ENCODE results near the gene PCSK6.

PCSK6 gene

DNA sequence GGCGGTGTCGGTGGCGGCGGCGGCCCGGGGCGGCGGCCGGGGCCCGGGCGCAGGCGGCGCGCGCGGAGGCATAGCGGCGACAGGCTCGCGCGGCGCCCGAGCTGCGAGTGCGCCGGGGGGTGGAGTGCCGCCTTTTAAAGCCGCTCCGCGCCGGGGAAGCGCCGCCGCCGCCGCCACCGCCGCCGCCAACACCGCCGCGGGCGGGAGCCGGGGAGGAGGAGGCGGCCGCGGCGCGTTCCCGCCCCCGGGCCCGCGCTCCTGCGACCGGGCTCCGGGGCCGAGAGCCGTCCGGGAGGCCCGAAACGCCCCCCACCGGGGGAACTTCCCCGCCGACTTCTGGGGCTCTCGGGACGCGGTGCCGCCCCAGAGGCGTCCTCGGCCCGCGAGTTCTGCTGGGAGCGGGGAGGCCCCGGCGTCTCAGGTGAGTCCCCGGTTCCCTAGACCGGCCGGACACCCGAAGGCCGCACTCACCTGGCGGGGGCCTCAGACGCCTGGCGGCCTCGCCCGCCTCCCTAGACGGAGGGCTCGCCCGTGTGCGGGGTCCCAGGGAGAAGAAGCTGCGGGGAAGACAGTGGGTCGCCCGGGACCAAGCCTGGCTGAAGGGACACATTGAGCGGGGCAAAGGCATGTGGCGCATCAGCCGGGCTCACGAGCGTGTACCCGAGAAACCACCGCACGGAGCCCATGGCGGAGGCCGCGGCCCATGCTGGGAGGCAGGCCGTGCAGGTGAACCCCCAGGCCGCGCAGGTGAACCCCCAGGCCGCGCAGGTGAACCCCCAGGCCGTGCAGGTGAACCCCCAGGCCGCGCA is at the start of gene PCSK6:
PCSK6 (minus strand) TSS at position 109 of the 809 bp plus-strand sequence; CDS start at position 72, 37 bp downstream.
- DNase-seq: peak; percentile 24 to 31

DNA sequence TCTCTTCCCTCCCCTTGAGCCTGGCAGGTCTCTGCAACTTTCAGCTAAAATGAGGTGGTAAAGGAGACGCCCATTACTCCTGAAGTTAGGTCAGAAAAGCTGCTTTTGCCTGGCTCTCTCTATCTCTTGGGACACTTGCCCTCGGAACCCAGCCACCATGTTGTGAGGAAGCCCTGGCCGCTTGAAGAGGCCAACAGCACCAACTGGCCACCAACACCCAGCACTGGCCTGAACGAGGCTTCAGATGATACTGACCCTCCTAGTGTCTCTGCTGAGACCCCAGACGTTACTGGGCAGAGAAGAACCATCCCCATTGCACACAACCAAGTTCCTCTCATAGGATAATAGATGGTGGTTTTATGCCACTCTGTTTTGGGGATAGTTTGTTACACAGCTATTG is 49.5 kb upstream of the PCSK6 start:
- DNase-seq: no peak

DNA sequence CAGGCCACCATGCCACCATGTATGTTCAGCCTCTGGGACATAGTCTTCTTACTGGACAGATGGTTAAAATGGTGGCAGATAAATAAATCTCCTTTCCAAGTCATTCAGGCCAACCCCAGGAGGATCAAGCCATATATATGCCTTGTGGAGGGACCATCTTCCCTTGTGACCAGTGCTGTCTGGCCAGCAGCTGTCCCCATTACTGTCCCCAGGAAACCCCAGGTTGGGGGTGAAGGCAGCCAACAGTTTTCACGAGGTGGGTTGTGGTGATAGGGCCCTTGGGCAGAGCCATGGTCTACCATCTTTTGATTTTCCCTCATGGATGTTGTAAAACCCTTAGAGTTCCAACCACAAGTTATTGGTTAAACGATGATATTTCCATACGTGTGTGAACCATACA is 48.7 kb upstream of the PCSK6 start:
- no peak for DNase-seq

DNA sequence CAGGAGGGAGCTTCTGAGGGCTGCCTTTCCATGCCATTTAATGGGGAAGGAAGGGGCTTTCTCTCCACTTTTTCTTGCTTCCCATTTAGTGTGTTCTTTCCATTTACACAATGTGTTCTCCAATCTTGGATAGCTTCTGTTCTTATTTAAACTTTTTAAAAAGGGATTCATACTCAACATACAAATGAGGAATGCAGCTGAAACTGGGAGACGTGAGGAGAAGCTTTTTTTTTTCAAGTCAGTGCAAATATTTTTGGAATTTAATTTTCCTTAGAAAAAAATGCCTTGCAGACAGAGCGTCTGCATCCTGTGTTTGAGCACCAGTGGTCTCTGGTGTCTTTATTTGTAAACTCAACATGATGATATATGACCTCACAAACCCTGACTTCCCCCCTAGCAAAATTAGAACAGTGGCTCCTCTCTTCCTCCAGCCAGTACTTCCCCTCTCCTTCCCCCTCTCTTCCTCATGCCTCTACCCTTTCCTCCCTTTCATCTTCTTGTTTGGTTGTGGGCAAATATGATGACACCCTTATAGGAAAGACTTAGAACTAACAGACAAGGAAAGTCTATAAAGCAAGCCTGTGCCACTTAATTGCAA is 48.1 kb upstream of the PCSK6 start:
- no peak for DNase-seq

DNA sequence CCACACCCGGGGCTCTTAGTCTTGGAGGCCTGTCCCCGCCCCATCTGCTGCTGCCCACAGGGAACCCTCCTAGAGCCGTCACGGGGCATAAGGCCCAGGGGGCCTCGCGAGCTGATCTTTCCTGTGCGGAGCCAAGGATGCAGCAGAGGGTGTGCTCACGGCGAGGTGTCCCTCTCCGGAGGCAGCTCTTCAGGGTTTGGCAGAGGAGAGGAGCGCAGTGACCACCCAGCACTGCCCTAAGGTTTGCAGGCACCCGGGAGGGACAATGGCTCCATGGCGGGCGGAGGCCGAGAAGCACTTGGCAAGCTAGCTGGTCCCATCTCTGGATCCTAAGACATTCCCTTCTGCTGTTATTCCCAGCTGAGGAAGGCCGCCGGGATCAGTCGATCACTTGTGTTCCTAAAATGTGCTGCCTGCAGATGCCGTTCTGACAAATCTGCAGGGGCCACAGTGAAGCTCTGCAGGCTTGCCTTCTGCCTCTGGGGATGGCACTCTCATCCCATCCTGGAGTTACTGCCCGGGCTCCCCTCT is 47.4 kb upstream of the PCSK6 start:
- no peak for DNase-seq

DNA sequence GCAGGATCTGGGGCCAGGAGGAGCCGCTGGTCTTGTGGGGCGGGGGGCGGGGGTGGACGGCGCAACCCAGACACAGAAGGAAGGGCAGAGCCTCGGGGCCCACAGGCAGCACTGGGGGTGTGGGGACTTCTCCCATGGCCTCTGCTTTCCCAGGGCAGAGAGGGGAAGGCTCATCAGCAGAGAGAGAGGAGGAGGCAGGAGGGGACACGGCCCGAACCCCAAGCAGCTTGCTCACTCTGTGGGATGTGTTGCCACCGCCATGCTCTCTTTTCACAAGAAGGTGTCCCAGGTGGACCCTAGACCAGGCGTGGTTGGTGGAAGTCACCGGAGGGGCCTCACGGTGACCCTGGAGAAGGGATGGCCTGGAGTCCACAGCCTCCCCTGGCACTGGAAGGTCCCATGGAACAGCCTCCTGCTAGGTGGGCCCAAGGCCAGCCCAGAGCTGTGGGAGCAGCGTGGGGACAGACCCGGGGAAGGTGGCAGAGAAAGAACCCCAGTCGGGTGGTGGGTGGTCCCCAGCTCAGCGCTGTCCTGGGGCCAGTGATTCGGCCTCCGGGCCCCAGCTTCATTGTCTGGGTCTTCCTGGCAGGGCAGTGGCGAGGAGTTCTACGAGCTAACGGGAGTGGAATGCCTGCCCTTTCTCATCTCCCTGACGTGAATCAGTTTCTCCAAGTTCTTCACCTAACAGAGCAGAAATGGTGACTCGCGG is 46.8 kb upstream of the PCSK6 start:
- DNase-seq: no peak

DNA sequence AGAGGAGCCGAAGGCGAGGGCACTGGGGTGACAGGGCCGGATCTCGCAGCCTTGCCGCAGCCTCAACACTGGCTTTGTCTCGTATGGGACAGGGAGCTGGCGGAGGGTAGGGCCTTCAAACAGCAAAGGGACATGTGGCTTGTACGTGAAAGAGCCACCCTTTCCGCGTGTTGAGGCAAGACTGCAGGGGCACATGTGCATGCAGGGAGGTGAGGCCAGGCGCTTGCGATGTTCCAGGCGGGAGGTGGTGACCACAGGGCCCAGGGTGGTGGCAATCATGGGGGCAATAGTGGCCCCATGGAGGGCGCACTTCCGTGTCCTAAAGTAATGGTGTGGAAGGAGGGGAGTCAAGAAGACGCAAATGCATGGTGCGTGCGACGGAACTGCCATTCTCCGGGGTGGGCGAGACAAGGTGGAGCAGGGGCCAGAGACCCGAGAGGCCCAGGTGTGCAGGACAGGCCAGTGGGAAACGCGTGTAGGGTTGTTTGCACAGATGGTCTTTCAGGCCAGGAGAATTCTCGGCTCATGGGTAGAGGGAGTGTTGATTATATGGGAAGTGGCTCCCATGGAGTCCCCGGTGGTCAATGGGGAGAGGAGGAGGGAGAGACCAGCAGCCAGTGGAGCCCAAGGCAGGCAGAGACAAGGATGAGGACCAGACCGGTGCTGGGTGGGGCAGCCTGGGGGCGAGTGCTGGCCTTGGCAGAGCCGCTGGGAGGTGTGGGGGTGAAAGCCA is 45.8 kb upstream of the PCSK6 start:
- no peak for DNase-seq

DNA sequence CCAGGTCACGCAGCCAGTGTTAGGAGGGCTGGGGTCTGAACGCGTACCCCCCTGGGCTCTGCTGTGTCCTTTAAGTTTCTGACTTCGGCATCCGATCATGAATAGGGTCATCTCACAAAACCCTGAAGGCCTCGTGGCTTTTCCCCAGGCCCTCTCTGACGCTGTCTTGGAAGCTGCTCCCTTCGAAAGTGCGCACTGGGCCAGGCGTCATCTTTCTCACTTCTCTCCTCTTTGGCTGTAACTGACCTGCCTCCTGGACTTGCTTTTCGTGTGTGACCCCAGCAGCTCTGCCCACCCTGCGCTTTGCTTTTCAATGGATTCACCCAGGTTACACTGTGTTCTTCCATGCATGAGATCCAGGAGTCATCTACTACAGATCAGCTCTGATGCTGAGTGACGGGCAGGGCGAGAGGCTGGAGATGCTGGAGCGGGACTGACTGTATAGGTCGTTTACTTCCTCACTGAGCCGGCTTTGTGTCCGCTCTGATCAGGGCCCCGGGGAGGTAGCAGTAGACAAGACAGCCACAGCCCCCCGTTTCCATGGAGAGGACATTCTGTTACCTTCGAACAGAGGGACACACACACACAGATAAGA is 45.0 kb upstream of the PCSK6 start:
- DNase-seq: no peak

DNA sequence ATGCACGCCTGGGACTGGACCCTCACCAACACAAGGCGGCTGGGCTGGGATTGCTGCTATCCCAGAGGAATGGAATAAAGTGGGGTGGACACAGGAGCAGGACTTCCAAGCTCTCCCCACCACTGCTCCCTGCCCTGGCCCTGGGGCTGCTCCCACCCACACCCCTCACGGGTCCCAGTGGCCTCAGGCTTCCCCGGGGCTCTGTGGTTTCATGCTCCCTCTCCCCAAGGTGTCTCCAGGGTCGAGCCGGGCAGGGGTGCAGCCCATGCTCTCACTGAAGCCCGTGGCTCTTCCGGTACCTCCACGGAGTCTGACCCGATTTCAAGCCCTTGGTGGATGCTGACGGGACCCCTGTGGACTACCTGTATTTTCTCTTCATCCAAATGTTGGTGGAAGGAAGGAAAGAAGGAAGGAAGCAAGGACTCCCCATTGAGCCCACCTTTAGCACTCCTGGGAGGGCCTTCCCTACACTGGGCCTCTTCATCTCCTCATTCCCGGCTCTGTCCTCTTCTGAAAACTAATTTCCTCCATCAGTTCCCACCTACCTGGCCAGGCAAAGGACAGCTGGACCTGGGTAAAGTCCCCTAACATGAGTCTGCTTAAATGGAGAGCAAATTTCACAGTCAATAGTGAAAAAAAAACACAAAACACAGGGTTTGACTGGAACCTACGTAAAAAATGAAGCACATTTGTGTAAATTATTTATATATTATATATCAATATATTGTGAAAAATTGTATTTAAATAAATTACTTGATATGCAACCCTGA is 44.0 kb upstream of the PCSK6 start:
- DNase-seq: no peak

DNA sequence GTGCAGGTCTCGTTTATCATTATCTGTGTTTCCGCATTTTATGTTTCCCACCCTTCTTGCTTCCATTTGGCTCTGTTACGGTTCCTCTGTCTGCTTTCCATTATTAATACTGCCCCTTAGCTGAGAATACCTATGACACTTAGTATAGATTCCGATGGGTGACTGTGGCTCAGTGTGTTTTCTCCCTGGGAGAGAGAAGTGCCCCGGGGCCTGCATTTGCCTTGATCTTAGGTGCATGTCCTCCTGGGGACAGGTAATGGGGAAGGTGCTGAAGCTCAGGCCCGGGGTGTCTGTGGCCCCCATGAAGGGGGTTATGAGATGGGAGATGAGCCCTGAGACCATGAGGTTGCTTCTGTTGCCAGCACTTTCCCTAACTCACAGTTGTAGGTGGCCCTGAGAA is 43.4 kb upstream of the PCSK6 start:
- no peak for DNase-seq

DNA sequence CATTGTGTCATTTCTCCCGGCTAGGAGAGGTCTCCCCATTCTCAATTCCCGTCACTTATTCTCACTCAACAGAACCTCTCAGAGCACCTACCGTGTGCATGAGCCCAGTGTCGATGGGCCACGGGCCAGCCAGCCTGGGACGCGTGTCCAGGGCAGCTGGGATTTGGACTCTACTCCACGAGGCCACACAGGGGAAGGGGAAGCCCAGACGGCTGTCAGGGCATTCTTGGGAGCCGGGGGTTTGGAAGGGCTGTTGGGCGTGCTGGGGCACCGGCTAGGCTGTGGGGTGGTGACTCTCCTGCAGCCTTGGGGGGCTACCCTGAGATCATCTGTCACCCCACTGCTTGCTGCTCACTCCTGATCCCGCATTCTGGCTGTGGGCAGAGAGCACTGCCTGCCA is 41.7 kb upstream of the PCSK6 start:
- no peak for DNase-seq

DNA sequence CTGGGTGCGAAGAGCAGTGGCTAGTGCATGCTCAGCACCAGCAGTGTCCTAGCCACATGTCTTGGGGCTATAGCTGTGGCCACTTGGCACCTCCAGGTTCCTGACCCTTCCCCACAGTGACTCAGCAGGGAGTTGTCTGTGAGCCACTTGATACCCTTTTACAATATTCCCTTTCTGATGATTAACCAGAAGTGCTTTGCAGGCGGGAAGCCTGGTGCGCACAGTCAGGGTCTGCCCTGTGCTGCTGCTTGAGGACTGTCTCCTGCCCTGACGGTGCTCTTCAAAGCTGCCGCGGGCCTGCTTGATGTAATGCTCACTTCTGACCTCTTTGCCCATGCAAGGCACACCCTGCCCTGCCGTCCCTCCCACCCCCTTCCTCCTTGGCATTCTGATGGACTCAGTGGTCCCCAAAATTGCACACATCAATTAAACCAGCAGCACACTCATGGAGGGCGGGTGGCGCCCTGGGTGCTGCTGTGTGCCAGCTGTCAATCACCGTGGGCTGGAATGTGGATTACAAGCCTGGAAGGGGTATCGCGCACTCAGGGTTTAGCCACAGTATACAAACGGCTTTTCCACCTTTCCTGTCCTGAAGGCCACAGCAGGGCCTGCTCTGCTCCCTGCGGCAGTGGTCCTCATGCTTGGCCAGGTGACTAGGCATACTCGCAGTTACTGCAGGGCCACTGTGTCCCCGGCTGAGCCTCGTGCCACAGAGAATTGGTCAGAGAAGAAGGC is 40.9 kb upstream of the PCSK6 start:
- no peak for DNase-seq

DNA sequence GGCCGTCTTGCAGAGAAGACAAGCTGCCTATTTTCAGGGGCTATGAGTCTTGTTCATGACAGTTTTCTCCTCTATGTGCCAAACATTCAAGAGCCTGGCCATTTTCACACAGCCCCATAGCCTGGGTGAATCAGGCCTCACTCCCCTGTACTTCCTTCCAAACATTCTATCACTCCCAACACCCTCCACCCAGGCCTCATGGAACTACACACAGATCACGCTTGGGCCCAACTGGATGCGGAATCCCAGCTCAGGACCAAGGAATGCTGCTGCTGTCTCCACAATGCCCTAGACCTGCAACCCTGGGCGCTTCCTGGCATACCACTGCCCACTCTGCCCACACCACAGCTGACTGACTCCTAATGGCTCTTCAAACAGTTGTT is 39.4 kb upstream of the PCSK6 start:
- no peak for DNase-seq

DNA sequence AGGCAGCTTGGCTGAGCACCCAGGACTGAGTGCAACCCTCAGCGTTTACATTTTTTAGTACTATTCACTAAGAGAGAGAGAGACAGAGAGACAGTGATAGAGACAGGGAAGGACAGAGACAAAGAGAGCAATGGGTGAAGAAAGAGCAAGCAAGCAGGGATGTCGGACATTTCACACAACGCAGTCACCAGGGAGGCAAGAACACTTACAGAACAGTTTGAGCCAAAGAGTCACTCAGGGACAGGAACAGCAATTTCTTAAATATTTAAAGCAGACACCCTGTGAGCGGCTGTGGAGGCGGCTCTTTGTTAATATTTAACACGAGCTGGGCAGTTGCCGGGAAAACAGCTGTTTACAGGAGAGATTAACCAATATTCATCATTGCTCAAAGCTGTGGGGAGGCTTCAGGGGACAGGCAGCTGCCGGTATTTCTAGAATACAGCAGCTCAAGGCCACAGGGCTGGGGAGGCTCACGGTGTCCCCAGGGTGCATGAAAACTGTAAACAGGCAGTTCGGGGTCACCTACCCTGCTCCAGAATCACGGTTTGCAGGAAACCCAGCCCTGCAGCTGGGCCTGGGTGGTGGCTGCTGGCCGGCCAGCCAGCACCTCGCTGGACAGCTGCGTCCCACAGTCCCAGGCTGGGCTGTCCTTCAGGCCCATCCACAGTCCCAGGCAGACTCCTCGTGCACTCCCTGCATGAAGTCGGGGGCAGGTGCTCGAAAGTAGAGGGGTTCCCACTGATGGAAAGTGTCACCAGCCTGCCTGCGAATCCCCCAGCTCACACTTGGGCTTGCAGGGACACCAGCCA is 38.8 kb upstream of the PCSK6 start:
- DNase-seq: no peak

DNA sequence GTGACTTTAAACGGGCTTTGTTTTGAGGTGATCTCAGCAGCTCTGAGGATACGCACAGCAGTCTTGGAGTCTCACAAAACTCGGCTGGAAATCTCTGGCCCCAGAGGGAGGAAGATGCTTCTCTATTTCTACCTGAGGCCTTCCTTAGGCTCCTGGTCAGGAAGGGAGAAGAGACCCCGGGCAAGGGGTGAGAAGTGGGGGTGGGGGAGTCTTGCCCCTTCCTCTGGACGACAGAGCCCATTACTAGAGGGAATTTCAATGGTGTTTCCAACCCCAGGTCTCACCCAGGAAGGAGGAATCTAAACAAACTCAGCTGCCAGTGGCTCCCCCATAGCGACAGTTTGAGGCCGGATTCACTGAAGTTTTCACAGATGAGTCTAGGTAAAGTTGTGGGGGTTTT is 37.4 kb upstream of the PCSK6 start:
- DNase-seq: no peak

DNA sequence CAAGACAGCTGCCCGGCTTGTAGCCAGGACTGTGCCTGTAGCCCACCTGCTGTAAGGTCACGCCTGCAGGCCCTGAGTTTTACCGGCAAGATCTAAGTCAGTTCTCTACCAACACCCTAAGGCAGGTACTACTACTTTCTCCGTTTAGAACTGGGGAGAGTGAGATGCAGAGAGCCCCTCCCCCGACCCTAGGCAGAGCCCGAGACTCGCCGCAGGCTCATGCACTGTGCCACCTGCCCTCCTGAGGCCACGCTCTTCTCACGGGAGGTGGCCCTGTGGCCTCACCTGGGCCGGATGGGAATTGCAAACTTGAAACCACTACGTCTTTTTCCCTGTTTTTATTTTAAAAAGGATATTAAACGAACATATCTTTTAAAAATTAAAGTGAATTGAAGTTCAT is 36.9 kb upstream of the PCSK6 start:
- DNase-seq: no peak

DNA sequence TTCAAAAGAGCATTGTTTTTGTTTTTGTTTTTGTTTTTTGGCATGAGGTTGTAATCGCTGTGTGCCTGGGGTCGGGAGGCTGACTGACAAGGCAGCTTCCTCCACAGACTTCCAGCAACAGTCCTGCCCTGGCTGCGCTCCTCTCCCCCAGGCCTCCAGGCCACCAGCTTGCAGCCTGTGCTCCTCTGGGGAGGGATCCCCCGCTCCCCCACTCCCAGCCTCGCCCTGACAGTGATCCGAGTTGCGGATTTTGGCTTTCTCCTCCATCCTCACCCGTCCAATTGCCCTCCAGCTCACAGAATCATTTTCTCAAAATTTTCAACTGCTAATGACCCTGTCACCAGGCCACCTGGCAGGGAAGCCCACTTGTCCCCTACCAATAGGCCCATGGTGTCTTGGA is 36.5 kb upstream of the PCSK6 start:
- DNase-seq: no peak

DNA sequence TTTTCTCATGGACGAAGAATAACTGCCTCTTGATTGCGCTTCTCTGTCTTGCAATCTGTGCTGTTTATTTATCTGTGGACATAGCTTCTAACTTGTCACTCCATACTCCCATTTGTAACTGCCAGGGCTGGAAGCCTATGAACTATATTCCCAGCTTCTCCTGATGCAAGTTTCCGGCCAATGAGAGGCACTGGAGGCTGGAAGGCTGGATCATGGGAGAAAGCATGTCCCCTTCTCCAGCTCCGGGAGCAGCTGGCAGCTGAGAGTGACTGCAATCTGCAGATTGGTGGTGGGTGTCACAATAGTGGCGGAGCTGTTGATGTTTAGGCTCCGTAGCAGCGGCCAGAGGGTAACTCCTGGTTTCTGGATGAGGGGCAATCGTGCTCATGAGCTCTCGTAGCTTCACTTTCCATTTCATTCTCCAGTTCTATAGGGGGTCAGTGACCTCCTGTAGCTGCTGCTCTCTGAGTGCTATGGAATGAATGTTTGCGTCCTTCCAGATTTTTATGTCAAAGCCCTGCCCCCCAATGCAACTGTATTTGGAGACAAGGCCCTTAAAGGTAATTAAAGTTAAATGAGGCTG is 35.7 kb upstream of the PCSK6 start:
- DNase-seq: no peak

DNA sequence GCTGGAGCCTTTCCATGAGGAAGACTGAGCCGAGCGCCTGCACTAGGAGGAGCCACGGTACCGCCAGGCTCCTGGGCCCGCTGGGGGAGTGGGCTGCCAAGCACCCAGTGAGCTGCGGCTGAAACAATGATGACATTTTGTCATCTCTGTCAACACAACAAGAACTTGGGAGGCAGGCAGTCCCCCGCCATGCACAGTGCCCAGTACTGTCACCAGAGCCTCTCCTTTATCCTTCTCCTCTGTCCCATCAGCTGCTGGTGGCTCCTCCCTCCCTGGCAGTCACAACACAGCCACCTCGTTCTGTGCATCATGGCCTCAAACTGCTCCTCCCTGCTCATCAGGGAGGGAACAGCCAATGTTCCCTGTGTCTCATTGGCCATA is 34.0 kb upstream of the PCSK6 start:
- no peak for DNase-seq

All from NCI-H2081 (cell line).